Progenitor cell of endocrine pancreas (in vitro differentiated cells): ENCODE results near the gene MSANTD3. TPM values are rescaled to one million over a fixed set of nuclear protein-coding genes. Genes with fewer than 3 reads are reported as not detected.

ENCODE experiments used
- DNase-seq: peaks from one replicate; pipeline ENCODE4 v3.0.0; 2021; ENCODE audit warnings: low spot score; ENCODE audit not compliant: unreplicated experiment
- H3K27ac Mint-ChIP-seq: 2 replicates; pipeline ENCODE4 v1.8.0; 2021; ENCODE audit warnings: mild to moderate bottlenecking, moderate library complexity, mixed read lengths
- H3K27me3 Mint-ChIP-seq: 2 replicates; pipeline ENCODE4 v1.8.0; 2021; ENCODE audit warnings: mixed read lengths
- H3K36me3 Mint-ChIP-seq: 2 replicates; pipeline ENCODE4 v1.8.0; 2022; ENCODE audit warnings: mixed read lengths; ENCODE audit not compliant: insufficient read depth
- H3K4me1 Mint-ChIP-seq: 2 replicates; pipeline ENCODE4 v1.8.0; 2021; ENCODE audit warnings: low read depth, mixed read lengths
- H3K4me3 Mint-ChIP-seq: 2 replicates; pipeline ENCODE4 v1.8.0; 2021; ENCODE audit warnings: low read depth, mild to moderate bottlenecking, moderate library complexity, mixed read lengths
- H3K9me3 Mint-ChIP-seq: 2 replicates; pipeline ENCODE4 v1.8.0; 2021; ENCODE audit warnings: low read depth, mixed read lengths
- total RNA-seq: library from RNA; stranded (reverse); gene quantifications from 2 replicates; pipeline ENCODE4 v1.2.1, GENCODE V29; 2021
- TF ChIP-seq, protein P1 (sequence below): fragments of 200-600 bp; sonication (generic); IDR thresholded peaks from one replicate; pipeline ENCODE4 v1.5.0; 2021; ENCODE audit warnings: antibody characterized with exemption, mild to moderate bottlenecking; ENCODE audit not compliant: unreplicated experiment

The MSANTD3 gene
- total RNA-seq, 1 donor from 2014 or later = 39.8 TPM

DNA sequence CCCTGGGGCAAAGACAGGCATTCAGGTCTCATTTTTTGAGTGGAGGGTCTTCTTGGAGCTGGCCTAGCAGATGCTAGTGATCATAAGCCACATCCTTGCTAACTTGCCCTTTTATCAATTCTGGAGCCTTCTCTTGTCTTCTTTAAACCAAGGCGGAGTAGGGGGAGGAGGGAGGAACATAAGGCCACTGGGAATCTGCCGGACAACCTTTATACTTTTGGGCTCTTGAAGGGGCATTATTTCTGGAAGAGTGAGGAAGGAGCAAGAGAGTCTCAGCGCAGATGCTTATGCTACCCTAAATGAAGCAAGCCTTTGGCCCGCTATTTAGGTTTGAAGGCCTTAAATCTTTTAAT lies 48.0 kb downstream of the MSANTD3 start:
- DNase-seq = no peak
- peak overlapping the region; percentile 90 for H3K27ac Mint-ChIP-seq
- H3K27me3 Mint-ChIP-seq = no peaks in the 10 kb centered on the region
- peaks cover 28% of the 10 kb centered on the region for H3K4me1 Mint-ChIP-seq
- TF ChIP-seq, protein P1, sequence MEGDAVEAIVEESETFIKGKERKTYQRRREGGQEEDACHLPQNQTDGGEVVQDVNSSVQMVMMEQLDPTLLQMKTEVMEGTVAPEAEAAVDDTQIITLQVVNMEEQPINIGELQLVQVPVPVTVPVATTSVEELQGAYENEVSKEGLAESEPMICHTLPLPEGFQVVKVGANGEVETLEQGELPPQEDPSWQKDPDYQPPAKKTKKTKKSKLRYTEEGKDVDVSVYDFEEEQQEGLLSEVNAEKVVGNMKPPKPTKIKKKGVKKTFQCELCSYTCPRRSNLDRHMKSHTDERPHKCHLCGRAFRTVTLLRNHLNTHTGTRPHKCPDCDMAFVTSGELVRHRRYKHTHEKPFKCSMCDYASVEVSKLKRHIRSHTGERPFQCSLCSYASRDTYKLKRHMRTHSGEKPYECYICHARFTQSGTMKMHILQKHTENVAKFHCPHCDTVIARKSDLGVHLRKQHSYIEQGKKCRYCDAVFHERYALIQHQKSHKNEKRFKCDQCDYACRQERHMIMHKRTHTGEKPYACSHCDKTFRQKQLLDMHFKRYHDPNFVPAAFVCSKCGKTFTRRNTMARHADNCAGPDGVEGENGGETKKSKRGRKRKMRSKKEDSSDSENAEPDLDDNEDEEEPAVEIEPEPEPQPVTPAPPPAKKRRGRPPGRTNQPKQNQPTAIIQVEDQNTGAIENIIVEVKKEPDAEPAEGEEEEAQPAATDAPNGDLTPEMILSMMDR = no peak
- H3K36me3 Mint-ChIP-seq = peaks cover 17% of the 10 kb centered on the region
- peak overlapping the region; percentile 87 for H3K4me3 Mint-ChIP-seq
- H3K9me3 Mint-ChIP-seq = peaks cover 14% of the 10 kb centered on the region

DNA sequence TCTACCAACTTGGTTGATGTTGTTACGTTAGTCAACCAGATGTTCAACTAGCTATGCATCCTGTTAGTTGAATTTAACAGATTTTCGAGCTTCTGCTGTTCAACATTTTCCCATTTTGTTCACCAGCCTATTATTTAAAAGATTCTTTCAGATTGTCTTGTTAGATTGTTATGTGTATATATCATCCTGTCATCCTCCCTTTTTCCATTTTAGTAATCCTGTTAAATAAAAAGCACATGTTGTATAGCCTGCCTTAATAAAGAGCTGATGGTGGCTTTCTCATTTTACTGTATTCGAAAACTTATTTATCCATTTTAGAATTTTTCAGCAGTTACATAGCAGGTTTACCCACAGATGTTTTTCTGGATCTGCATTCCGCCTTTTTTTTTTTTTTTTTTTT lies 50.3 kb downstream of the MSANTD3 start:
- Mint-ChIP-seq H3K27ac (no peak overlapping the region), H3K36me3 (peaks cover 21% of the 10 kb centered on the region), H3K4me1 (peaks cover 34% of the 10 kb centered on the region), H3K27me3 (no peaks in the 10 kb centered on the region), H3K4me3 (no peak overlapping the region), H3K9me3 (peaks cover 15% of the 10 kb centered on the region)
- DNase-seq = no peak
- TF ChIP-seq, protein P1 = no peak

DNA sequence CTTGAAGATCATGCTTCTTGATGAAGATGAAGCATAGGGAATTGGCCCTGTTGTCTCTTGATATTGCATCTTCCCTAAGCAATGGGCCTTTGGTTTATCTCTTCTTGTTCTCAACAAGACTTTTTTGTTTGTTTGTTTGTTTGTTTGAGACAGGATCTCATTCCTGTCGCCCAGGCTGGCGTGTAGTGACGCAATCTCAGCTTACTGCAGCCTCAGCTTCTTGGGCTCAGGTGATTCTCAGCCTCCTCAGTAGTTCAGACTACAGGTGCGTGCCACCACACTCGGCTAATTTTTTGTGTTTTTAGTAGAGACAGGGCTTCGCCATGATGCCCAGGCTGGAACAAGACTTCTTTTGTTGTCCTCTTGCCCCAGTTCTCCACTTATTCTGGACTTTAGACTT lies 51.2 kb downstream of the MSANTD3 start:
- DNase-seq = no peak
- H3K36me3 Mint-ChIP-seq = peaks cover 21% of the 10 kb centered on the region
- no peaks in the 10 kb centered on the region for H3K27me3 Mint-ChIP-seq
- peaks cover 33% of the 10 kb centered on the region for H3K4me1 Mint-ChIP-seq
- H3K4me3 Mint-ChIP-seq = no peak overlapping the region
- TF ChIP-seq, protein P1 = no peak
- H3K27ac Mint-ChIP-seq = no peak overlapping the region
- H3K9me3 Mint-ChIP-seq = peaks cover 15% of the 10 kb centered on the region

DNA sequence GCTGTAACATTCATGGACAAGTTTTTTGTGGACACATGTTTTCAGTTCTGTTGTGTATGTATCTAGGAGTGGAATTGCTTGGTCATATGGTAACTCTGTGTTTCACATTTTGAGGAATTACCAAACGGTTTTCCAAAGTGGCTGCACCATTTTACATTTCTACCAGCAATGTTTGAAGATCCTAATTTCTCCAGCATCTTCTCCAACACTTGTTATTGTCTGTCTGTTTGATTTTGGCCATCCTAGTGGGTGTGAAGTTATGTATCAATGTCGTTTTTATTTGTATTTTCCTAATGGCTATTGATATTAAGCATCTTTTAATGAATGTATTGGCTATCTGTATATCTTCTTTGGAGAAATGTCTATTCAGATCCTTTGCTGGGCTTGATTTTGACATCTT lies 52.9 kb downstream of the MSANTD3 start:
- Mint-ChIP-seq H3K4me1 (peaks cover 25% of the 10 kb centered on the region), H3K4me3 (no peak overlapping the region), H3K27me3 (no peaks in the 10 kb centered on the region), H3K27ac (no peak overlapping the region), H3K36me3 (peaks cover 25% of the 10 kb centered on the region), H3K9me3 (peaks cover 15% of the 10 kb centered on the region)
- DNase-seq = no peak
- TF ChIP-seq, protein P1 = no peak

DNA sequence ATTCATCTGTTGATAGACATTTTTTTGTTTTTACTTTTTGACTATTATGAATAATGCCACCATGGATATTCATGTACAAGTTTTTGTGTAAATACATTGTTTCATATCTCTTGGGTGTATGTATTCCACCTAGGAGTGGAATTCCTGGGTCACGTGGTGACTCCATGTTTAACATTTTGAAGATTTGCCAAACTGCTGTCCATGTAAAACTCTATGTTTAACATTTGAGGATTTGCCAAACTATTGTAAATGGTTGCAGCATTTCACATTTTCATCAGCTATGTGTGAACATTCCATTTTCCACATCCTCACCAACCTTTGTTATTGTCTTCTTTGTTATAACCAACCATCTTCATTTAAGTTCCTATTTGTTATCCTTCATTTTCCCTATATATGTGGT lies 58.3 kb downstream of the MSANTD3 start:
- peaks cover 13% of the 10 kb centered on the region for H3K36me3 Mint-ChIP-seq
- H3K4me3 Mint-ChIP-seq = no peak overlapping the region
- H3K27me3 Mint-ChIP-seq = no peaks in the 10 kb centered on the region
- H3K27ac Mint-ChIP-seq = no peak overlapping the region
- TF ChIP-seq, protein P1 = no peak
- peaks cover 3% of the 10 kb centered on the region for H3K9me3 Mint-ChIP-seq
- peaks cover 13% of the 10 kb centered on the region for H3K4me1 Mint-ChIP-seq
- no peak for DNase-seq
